K562 (cell line): ENCODE results near the gene OR4F15. TPM values are rescaled to one million over a fixed set of nuclear protein-coding genes. Genes with fewer than 3 reads are reported as not detected.

Experiments used
- ATAC-seq: fragments of 200-7000 bp; cut with Tn5 transposase; 3 replicates; pipeline ENCODE4 v1.9.1; 2020; ENCODE audit warnings: moderate library complexity
- BruUV-seq: library from RNA; stranded (reverse); fragments of 400-500 nt; replicated peaks from 2 replicates; lab custom pipeline; 2021; lab: Mats Ljungman, UMichigan
- CTCF ChIA-PET: fragments of 300-600 bp; formaldehyde crosslinking; extraction: SDS; loops from one replicate; lab custom pipeline; 2021; ENCODE audit warnings: low intra/inter-chr PET ratio; lab: Yijun Ruan, JAX
- POLR2A ChIA-PET: fragments of 300-600, 350-650 bp; sonication (Branson Sonifier 250); formaldehyde crosslinking; extraction: SDS; loops from one replicate; lab custom pipeline; 2021; ENCODE audit warnings: antibody characterized with exemption, inconsistent platforms; lab: Yijun Ruan, JAX
- DNase-seq, 4 experiments: peaks; one replicate each; pipeline versions ENCODE4 v3.0.0 to v3.0.0-alpha.2; 2011 to 2018; ENCODE audit warnings: low spot score in 3 of 4, mixed read lengths in 3 of 4; ENCODE audit errors: extremely low read depth in 1 of 4
- FAIRE-seq: peaks from 2 replicates; lab custom pipeline; 2011; peaks lifted over from hg19 to GRCh38; lab: Jason Lieb, UNC
- H2AFZ ChIP-seq: 2 replicates; pipeline ENCODE4 v1.6.0; 2011; ENCODE audit warnings: low read depth, low read length, control low read depth, inconsistent platforms
- H3K27ac ChIP-seq: fragments of 200-600 bp; 3 replicates; pipeline ENCODE4 v1.8.0; 2011; ENCODE audit warnings: low read depth, mild to moderate bottlenecking, control low read depth, inconsistent platforms, low read length, moderate library complexity, mixed read lengths; ENCODE audit errors: extremely low read depth
- H3K27me3 ChIP-seq, 2 experiments: fragments of 300-600 bp in 1 of 2; 2 replicates in 1 of 2; 3 replicates in 1 of 2; pipeline versions ENCODE4 v1.6.0 to v1.8.0; 2011; ENCODE audit warnings: inconsistent platforms in 2 of 2, low read length in 2 of 2, mild to moderate bottlenecking in 1 of 2, mixed read lengths in 1 of 2, moderate library complexity in 1 of 2; ENCODE audit not compliant: control insufficient read depth in 2 of 2, insufficient read depth in 2 of 2
- H3K36me3 ChIP-seq: fragments of 300-600 bp; 3 replicates; pipeline ENCODE4 v1.8.0; 2011; ENCODE audit warnings: mild to moderate bottlenecking, low read length, inconsistent platforms; ENCODE audit not compliant: control insufficient read depth, insufficient read depth
- H3K4me1 ChIP-seq, 2 experiments: fragments of 200-600 bp in 1 of 2; replicated peaks in 1 of 2; 2 replicates in 1 of 2; 3 replicates in 1 of 2; pipeline versions ENCODE4 v1.5.1 to v1.8.0; 2011; ENCODE audit warnings: inconsistent platforms in 2 of 2, low read length in 2 of 2, mild to moderate bottlenecking in 1 of 2, mixed read lengths in 1 of 2, moderate library complexity in 1 of 2; ENCODE audit not compliant: control insufficient read depth in 2 of 2, insufficient read depth in 2 of 2
- H3K4me2 ChIP-seq: 2 replicates; pipeline ENCODE4 v1.6.1; 2011; ENCODE audit warnings: low read length, control low read depth, inconsistent platforms, mixed read lengths; ENCODE audit not compliant: insufficient read depth
- H3K4me3 ChIP-seq: fragments of 200-600 bp; sonication (generic), shearing (Covaris generic); 2 replicates; pipeline ENCODE4 v1.5.1; 2016; ENCODE audit warnings: control low read depth, inconsistent platforms
- H3K79me2 ChIP-seq: fragments of 200-600 bp; 3 replicates; pipeline ENCODE4 v1.8.0; 2011; ENCODE audit warnings: low read length, inconsistent platforms; ENCODE audit not compliant: control insufficient read depth, insufficient read depth
- H3K9ac ChIP-seq, 2 experiments: 2 replicates each; pipeline versions ENCODE4 v1.6.0 to v1.6.1; 2011; ENCODE audit warnings: low read depth in 2 of 2, low read length in 2 of 2, control low read depth in 1 of 2, inconsistent platforms in 1 of 2, mild to moderate bottlenecking in 1 of 2, mixed read lengths in 1 of 2; ENCODE audit not compliant: insufficient read depth in 1 of 2
- H3K9me1 ChIP-seq: one replicate; pipeline ENCODE4 v1.6.0; 2011; ENCODE audit warnings: inconsistent platforms, mild to moderate bottlenecking, low read length, moderate library complexity; ENCODE audit not compliant: control insufficient read depth, insufficient read depth
- H3K9me3 ChIP-seq: replicated peaks from 2 replicates; pipeline ENCODE4 v1.5.1; 2011; ENCODE audit warnings: low read depth, low read length, inconsistent platforms; ENCODE audit not compliant: control insufficient read depth, insufficient read depth
- H4K20me1 ChIP-seq: replicated peaks from 2 replicates; pipeline ENCODE4 v1.6.1; 2011; ENCODE audit warnings: low read length, inconsistent platforms, mixed read lengths; ENCODE audit not compliant: control insufficient read depth, insufficient read depth
- MAFG ChIP-seq: fragments of 450-650 bp; conservative IDR thresholded peaks from 2 replicates; pipeline ENCODE4 v1.6.1; 2016; ENCODE audit warnings: missing genetic modification characterization, missing compliant biosample characterization
- NFE2 ChIP-seq: IDR thresholded peaks from 2 replicates; pipeline ENCODE4 v1.6.1; 2014; ENCODE audit warnings: antibody characterized with exemption, low read depth
- NFE2L1 ChIP-seq: fragments of 450-650 bp; IDR thresholded peaks from 2 replicates; pipeline ENCODE4 v1.6.1; 2016; ENCODE audit warnings: missing genetic modification characterization, low read depth, mild to moderate bottlenecking, missing compliant biosample characterization, moderate library complexity, borderline replicate concordance
- POLR2A ChIP-seq: fragments of 450-650 bp; conservative IDR thresholded peaks from 2 replicates; pipeline ENCODE4 v1.6.1; 2016
- SNIP1 ChIP-seq: fragments of 450-650 bp; IDR thresholded peaks from 2 replicates; pipeline ENCODE4 v1.7.1; 2017; ENCODE audit warnings: low read depth, mild to moderate bottlenecking
- STAT5B ChIP-seq: fragments of 250-450 bp; sonication (Bioruptor Pico); IDR thresholded peaks from 2 replicates; pipeline ENCODE4 v1.8.0; 2021; ENCODE audit warnings: mild to moderate bottlenecking, inconsistent platforms
- TSHZ1 ChIP-seq: fragments of 250-450 bp; sonication (Bioruptor Pico); IDR thresholded peaks from 2 replicates; pipeline ENCODE4 v1.4.0; 2020; ENCODE audit warnings: mild to moderate bottlenecking, moderate library complexity
- ZBTB17 ChIP-seq: fragments of 450-650 bp; formaldehyde crosslinking; IDR thresholded peaks from 2 replicates; pipeline ENCODE4 v1.4.0; 2020; ENCODE audit warnings: mild to moderate bottlenecking
- ZNF24 ChIP-seq: fragments of 450-650 bp; IDR thresholded peaks from 2 replicates; pipeline ENCODE4 v1.6.1; 2016
- ZNF316 ChIP-seq: fragments of 450-650 bp; IDR thresholded peaks from 2 replicates; pipeline ENCODE4 v1.6.1; 2016
- ZNF324 ChIP-seq: fragments of 250-450 bp; sonication (Bioruptor Pico); IDR thresholded peaks from 2 replicates; pipeline ENCODE4 v1.4.0; 2020; ENCODE audit warnings: mild to moderate bottlenecking
- ZNF354B ChIP-seq: fragments of 250-450 bp; sonication (Bioruptor Pico); IDR thresholded peaks from 2 replicates; pipeline ENCODE4 v1.4.0; 2020
- ZNF511 ChIP-seq: sonication (generic); formaldehyde crosslinking; IDR thresholded peaks from 2 replicates; pipeline ENCODE4 v1.8.0; 2022; ENCODE audit warnings: mild to moderate bottlenecking, missing genetic modification reagents
- ZNF707 ChIP-seq: fragments of 250-450 bp; sonication (Bioruptor Pico); conservative IDR thresholded peaks from 2 replicates; pipeline ENCODE4 v1.8.0; 2022; ENCODE audit warnings: inconsistent platforms, mild to moderate bottlenecking, moderate library complexity
- WGBS: fragments of 100-300 bp; shearing (Covaris generic); methylation state at CpG from one replicate; pipeline ENCODE4 v1.1.6; 2016; ENCODE audit warnings: low coverage, mixed read lengths; ENCODE audit not compliant: insufficient coverage; ENCODE audit errors: missing lambda C conversion rate; 5-methylcytosine and 5-hydroxymethylcytosine counted together
- in situ Hi-C: fragments of 300-500 bp; cut with MboI; formaldehyde crosslinking; loops from 4 replicates; pipeline ENCODE4 v1.15.0; 2018; ENCODE audit warnings: inconsistent platforms, mixed read lengths
- intact Hi-C: fragments of 100-400 bp; cut with micrococcal nuclease; formaldehyde crosslinking; loops from 2 replicates; pipeline ENCODE4 v1.14.2; 2022
- polyA plus RNA-seq, 8 experiments: library from polyadenylated mRNA; depleted of rRNA in 4 of 8; stranded (reverse) in 5 of 8; unstranded in 3 of 8; fragments of >200 nt; fragmentation: Nextera tagmentation in 2 of 8; fragmentation: Illumina TruSeq in 1 of 8; extraction: Ambion mirVana in 2 of 8; extraction: Trizol in 1 of 8; gene quantifications; 2 replicates each; pipeline versions ENCODE4 v1.2.1 to v1.2.3, GENCODE V29; 2011 to 2014; ENCODE audit warnings: inconsistent platforms in 1 of 8, missing spikeins in 1 of 8
- total RNA-seq, 7 experiments: library from RNA; depleted of rRNA in 6 of 7; stranded (reverse); fragments of >200 nt in 6 of 7; fragmentation: Illumina TruSeq in 2 of 7; extraction: Trizol in 2 of 7; gene quantifications; 2 replicates each; pipeline versions ENCODE4 v1.2.1 to v1.2.3, GENCODE V29; 2011 to 2021; ENCODE audit warnings: low replicate concordance in 1 of 7
- TF ChIP-seq, protein P1 (sequence below): fragments of 250-450 bp; sonication (Bioruptor Pico); IDR thresholded peaks from 2 replicates; pipeline ENCODE4 v1.4.0; 2020; ENCODE audit warnings: borderline replicate concordance
- TF ChIP-seq, protein P2 (sequence below): fragments of 250-450 bp; sonication (Bioruptor Pico); IDR thresholded peaks from 2 replicates; pipeline ENCODE4 v1.5.0; 2021

The OR4F15 gene
- total and polyA plus RNA-seq, 9 of the 15 experiments (the other 6 are each of a cell fraction or from before 2014, with no cell fraction given): not detected

DNA sequence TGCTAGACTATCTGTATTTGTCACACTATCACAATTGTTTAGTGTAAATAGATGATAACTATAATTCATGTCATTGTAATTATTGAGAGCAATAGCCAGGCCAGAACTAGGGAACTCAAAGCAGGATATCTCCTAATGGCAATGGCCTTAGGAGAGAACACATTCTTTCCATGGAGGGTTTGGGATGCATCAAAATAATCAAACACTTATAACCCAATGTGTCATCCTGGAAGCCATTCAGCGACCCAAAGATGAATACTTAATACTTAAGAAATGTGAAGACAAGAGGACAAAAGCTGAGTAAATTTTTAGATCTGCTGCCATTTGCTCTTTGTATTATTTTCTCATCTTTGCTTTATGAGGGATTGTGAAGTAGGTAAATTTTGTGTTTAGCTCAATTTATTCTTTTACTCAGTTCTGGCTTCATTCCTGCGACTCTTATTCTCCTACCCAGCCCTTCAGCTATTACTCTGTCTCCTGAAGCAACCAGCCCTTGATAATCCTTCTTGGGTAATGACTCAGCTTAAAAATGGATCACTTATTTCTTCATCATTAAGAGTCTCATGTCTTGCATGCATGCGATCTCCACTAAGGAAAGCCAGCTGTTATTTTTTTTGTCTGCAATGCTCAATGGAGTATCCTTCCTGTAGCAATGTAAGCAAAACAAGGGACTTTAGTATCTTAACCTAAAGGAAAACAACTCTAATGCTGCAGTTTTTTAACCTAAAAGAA lies 2.0 kb downstream of the OR4F15 start:
- Histone ChIP-seq H3K79me2 (no peaks in the 10 kb centered on the region), H3K9ac (no peak overlapping the region), H3K27ac (no peak overlapping the region), H4K20me1 (no peaks in the 10 kb centered on the region), H3K36me3 (no peaks in the 10 kb centered on the region), H3K9me3 (no peaks in the 10 kb centered on the region), H3K27me3 (0 out of 5 replicates have a peak, but pooled peaks cover 0 to 2% of the 10 kb centered on the region in 2 experiments), H3K4me3 (no peak overlapping the region), H3K4me1 (no peaks in the 10 kb centered on the region), H2AFZ (no peak overlapping the region), H3K4me2 (no peak overlapping the region), H3K9me1 (no peaks in the 10 kb centered on the region)
- intact Hi-C loops (no loop called here), in situ Hi-C loops (no loop called here)
- no TSS peak for BruUV-seq
- FAIRE-seq (no peak), ATAC-seq (no peak), DNase-seq (no peak)
- POLR2A ChIA-PET: no interaction called here
- WGBS: 3% methylated on average over 3 of the region's 3 CpGs
- CTCF ChIA-PET: no interaction called here
- TF ChIP-seq, protein P1, sequence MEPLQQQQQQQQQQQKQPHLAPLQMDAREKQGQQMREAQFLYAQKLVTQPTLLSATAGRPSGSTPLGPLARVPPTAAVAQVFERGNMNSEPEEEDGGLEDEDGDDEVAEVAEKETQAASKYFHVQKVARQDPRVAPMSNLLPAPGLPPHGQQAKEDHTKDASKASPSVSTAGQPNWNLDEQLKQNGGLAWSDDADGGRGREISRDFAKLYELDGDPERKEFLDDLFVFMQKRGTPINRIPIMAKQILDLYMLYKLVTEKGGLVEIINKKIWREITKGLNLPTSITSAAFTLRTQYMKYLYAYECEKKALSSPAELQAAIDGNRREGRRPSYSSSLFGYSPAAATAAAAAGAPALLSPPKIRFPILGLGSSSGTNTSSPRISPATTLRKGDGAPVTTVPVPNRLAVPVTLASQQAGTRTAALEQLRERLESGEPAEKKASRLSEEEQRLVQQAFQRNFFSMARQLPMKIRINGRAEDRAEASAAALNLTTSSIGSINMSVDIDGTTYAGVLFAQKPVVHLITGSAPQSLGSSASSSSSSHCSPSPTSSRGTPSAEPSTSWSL (CRISPR knock-in tag): no peak
- no peak for TF ChIP-seq TSHZ1 (CRISPR knock-in tag)
- no peak for TF ChIP-seq POLR2A
- TF ChIP-seq, protein P2, sequence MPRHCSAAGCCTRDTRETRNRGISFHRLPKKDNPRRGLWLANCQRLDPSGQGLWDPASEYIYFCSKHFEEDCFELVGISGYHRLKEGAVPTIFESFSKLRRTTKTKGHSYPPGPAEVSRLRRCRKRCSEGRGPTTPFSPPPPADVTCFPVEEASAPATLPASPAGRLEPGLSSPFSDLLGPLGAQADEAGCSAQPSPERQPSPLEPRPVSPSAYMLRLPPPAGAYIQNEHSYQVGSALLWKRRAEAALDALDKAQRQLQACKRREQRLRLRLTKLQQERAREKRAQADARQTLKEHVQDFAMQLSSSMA (CRISPR knock-in tag): no peak
- TF ChIP-seq ZNF316: peak; percentile 41; the same call in 1 of the 2 replicates
- TF ChIP-seq ZNF24: no peak
- TF ChIP-seq ZNF354B: no peak
- peak; percentile 64; the same call in 1 of the 2 replicates for TF ChIP-seq NFE2L1 (tag)
- TF ChIP-seq MAFG: peak; percentile 78
- TF ChIP-seq ZNF324: no peak
- no peak for TF ChIP-seq STAT5B (CRISPR knock-in tag)
- TF ChIP-seq SNIP1: no peak
- TF ChIP-seq NFE2: peak; percentile 54
- TF ChIP-seq ZNF511 (CRISPR knock-in tag): no peak
- TF ChIP-seq ZBTB17 (CRISPR knock-in tag): no peak
- TF ChIP-seq ZNF707 (CRISPR knock-in tag): no peak
